SU-DHL-6 (cell line): ENCODE measurements around the gene RAB31.

Experiments used
- H2AFZ ChIP-seq: fragments of 200-600 bp; sonication (generic); 2 replicates; pipeline ENCODE4 v1.6.1; 2014; ENCODE audit warnings: low read depth, mild to moderate bottlenecking, moderate library complexity, mixed read lengths, antibody characterized with exemption, low read length; ENCODE audit not compliant: severe bottlenecking
- H3F3A ChIP-seq: fragments of 200-600 bp; shearing (Covaris generic); 2 replicates; pipeline ENCODE4 v1.6.0; 2016; ENCODE audit warnings: antibody characterized with exemption, mild to moderate bottlenecking; ENCODE audit not compliant: insufficient read depth
- H3K27ac ChIP-seq: fragments of 200-600 bp; sonication (generic); 2 replicates; pipeline ENCODE4 v1.5.1; 2016; ENCODE audit warnings: low read depth, mild to moderate bottlenecking, low read length, moderate library complexity, mixed read lengths
- H3K27me3 ChIP-seq: fragments of 200-600 bp; sonication (generic), shearing (Covaris generic); 2 replicates; pipeline ENCODE4 v1.6.0; 2014; ENCODE audit warnings: mild to moderate bottlenecking, low read length
- H3K36me3 ChIP-seq: fragments of 200-600 bp; sonication (generic); 2 replicates; pipeline ENCODE4 v1.6.1; 2014; ENCODE audit warnings: mild to moderate bottlenecking, low read length, mixed read lengths
- H3K4me2 ChIP-seq: fragments of 300-600, 200-600 bp; shearing (Covaris generic), sonication (generic); 2 replicates; pipeline ENCODE4 v1.6.0; 2014; ENCODE audit warnings: low read length, low read depth, mild to moderate bottlenecking; ENCODE audit not compliant: poor library complexity, severe bottlenecking
- H3K4me3 ChIP-seq: fragments of 200-600 bp; sonication (generic); 2 replicates; pipeline ENCODE4 v1.5.1; 2014; ENCODE audit warnings: antibody characterized with exemption, low read length, mild to moderate bottlenecking, mixed read lengths; ENCODE audit not compliant: insufficient read depth, poor library complexity, severe bottlenecking
- H3K79me2 ChIP-seq: fragments of 200-600 bp; sonication (generic); 2 replicates; pipeline ENCODE4 v1.6.1; 2014; ENCODE audit warnings: mild to moderate bottlenecking, low read length, moderate library complexity; ENCODE audit not compliant: insufficient read depth
- H3K9ac ChIP-seq: fragments of 200-600 bp; sonication (generic); 2 replicates; pipeline ENCODE4 v1.7.0; 2014; ENCODE audit warnings: mild to moderate bottlenecking, low read length
- H3K9me2 ChIP-seq: fragments of 200-600 bp; sonication (generic); replicated peaks from 2 replicates; pipeline ENCODE4 v1.6.1; 2014; ENCODE audit warnings: low read length; ENCODE audit not compliant: insufficient read depth
- H3K9me3 ChIP-seq: fragments of 200-600 bp; sonication (generic); 2 replicates; pipeline ENCODE4 v1.6.1; 2014; ENCODE audit warnings: low read length, mixed read lengths; ENCODE audit not compliant: insufficient read depth
- H4K20me1 ChIP-seq: fragments of 200-600 bp; sonication (generic); 2 replicates; pipeline ENCODE4 v1.6.1; 2014; ENCODE audit warnings: low read depth, mild to moderate bottlenecking, antibody characterized with exemption, low read length, moderate library complexity, mixed read lengths
- CTCF ChIP-seq: fragments of 200-600 bp; sonication (generic); IDR thresholded peaks from one replicate; pipeline ENCODE4 v1.5.1; 2017; ENCODE audit warnings: antibody characterized with exemption, mild to moderate bottlenecking, low read length, moderate library complexity; ENCODE audit not compliant: insufficient read depth, poor library complexity, severe bottlenecking
- EZH2phosphoT487 ChIP-seq: fragments of 200-600 bp; sonication (generic), shearing (Covaris generic); conservative IDR thresholded peaks from 2 replicates; pipeline ENCODE4 v1.6.1; 2018; ENCODE audit warnings: mild to moderate bottlenecking, antibody characterized with exemption, low read length, moderate library complexity, mixed read lengths

Gene RAB31

GRCh38 chr18:9829397-9829712 lies 121.3 kb downstream of the RAB31 start:
- H3F3A ChIP-seq, result no peaks in the 10 kb centered on the region
- no peak overlapping the region for H3K4me2 ChIP-seq
- TF ChIP-seq EZH2phosphoT487 (no peak), CTCF (no peak)
- H2AFZ ChIP-seq, result no peak overlapping the region
- H4K20me1 ChIP-seq, result no peaks in the 10 kb centered on the region
- H3K9me2 ChIP-seq, result no peaks in the 10 kb centered on the region
- H3K9ac ChIP-seq, result no peak overlapping the region
- H3K36me3 ChIP-seq, result no peaks in the 10 kb centered on the region
- H3K27me3 ChIP-seq, result no peaks in the 10 kb centered on the region
- no peak overlapping the region for H3K4me3 ChIP-seq
- H3K9me3 ChIP-seq, result no peaks in the 10 kb centered on the region
- H3K27ac ChIP-seq, result no peak overlapping the region
- no peaks in the 10 kb centered on the region for H3K79me2 ChIP-seq

- TF ChIP-seq CTCF, result no peak
- TF ChIP-seq EZH2phosphoT487, result no peak
- no peaks in the 10 kb centered on the region for H3K79me2 ChIP-seq
- no peaks in the 10 kb centered on the region for H3K9me3 ChIP-seq
- H3K9me2 ChIP-seq, result no peaks in the 10 kb centered on the region
- no peak overlapping the region for H3K4me2 ChIP-seq
- no peaks in the 10 kb centered on the region for H3K36me3 ChIP-seq
- no peak overlapping the region for H3K27ac ChIP-seq
- no peak overlapping the region for H3K9ac ChIP-seq
- H4K20me1 ChIP-seq, result no peaks in the 10 kb centered on the region
- no peaks in the 10 kb centered on the region for H3K27me3 ChIP-seq
- H3K4me3 ChIP-seq, result no peak overlapping the region
- H2AFZ ChIP-seq, result no peak overlapping the region
- H3F3A ChIP-seq, result no peaks in the 10 kb centered on the region
These were observed 123.1 kb downstream of the RAB31 start for GRCh38 chr18:9831036-9831722.

- Histone ChIP-seq H3K27me3 (no peaks in the 10 kb centered on the region), H3K36me3 (no peaks in the 10 kb centered on the region), H3K79me2 (no peaks in the 10 kb centered on the region)
These were observed 123.7 kb downstream of the RAB31 start for GRCh38 chr18:9831723-9832199.

More at GRCh38 chr18:9831723-9832199, 123.7 kb downstream of the RAB31 start:
- no peak overlapping the region for H3K9ac ChIP-seq
- no peak overlapping the region for H3K4me3 ChIP-seq
- H3K9me3 ChIP-seq, result no peaks in the 10 kb centered on the region
- H3K27ac ChIP-seq, result no peak overlapping the region
- no peak overlapping the region for H3K4me2 ChIP-seq
- no peaks in the 10 kb centered on the region for H4K20me1 ChIP-seq
- TF ChIP-seq CTCF (no peak), EZH2phosphoT487 (no peak)
- no peaks in the 10 kb centered on the region for H3F3A ChIP-seq
- H3K9me2 ChIP-seq, result no peaks in the 10 kb centered on the region
- no peak overlapping the region for H2AFZ ChIP-seq
